Astrocyte of the cerebellum (primary cell): ENCODE data around the gene NTPCR.
A peak's percentile ranks its signal among the peaks of the same experiment; 100 is the strongest.

Experiments
- DNase-seq: peaks from one replicate; pipeline ENCODE4 v3.0.0-alpha.2; 2011; ENCODE audit warnings: low read depth
- H3K4me3 ChIP-seq: 2 replicates; pipeline ENCODE4 v1.5.1; 2011; ENCODE audit warnings: mild to moderate bottlenecking, low read depth, low read length, moderate library complexity
- in situ Hi-C: cut with HindIII; loops from 2 replicates; pipeline ENCODE4 v1.10.0; 2017; ENCODE audit warnings: low sequenced_read_pairs
- TF ChIP-seq, protein P1 (sequence below): IDR thresholded peaks from 2 replicates; pipeline ENCODE4 v1.5.1; 2012; ENCODE audit warnings: low read length, low read depth, moderate library complexity, mild to moderate bottlenecking; ENCODE audit errors: missing control alignments

NTPCR gene

DNA sequence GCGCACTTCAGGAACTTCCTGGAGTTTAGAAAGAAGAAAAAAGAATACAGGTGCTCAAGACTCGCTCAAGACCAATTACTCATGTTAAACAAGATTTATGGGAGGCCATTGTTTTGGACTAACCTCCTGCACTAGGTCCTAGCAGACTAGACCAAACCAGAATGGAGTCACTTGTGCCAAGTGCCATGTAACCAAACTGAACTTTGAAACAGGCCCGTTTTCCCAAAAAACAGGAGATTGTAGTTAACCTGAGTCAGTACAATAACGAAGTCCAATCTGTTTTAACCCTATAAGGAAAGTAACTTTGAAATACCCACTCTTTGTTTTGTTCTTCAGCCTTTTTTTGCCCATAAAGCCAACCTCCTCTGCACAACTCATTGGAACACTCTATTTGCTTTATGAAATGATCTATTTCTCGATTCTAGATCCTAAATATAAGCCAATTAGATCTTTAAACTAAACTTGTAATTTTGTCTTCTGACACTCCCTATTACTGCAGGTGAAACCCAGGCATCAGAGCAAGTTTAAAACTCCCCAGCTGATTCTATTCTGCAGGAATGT is 695 bp upstream of the NTPCR start:
- no peak for DNase-seq

DNA sequence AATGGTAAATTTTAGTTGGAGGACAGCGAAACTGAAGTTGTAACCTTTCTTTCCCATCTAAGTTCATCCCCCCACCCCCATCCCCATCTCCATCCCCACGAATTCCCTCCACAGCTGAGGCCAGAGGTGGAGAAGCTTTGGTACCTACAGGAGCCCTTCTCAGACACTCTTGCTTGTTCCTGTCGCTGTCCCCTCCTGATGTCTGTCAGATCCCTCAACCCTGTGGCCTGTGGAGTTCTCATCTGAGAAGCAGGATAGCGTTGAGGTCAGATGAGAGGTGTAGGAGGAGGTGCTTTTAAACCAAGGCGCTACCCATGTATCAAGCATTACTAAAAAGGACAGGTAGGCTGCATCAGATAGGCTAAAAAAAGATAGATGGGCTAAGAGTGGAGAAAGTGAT is 769 bp downstream of the NTPCR start:
- TF ChIP-seq, protein P1, sequence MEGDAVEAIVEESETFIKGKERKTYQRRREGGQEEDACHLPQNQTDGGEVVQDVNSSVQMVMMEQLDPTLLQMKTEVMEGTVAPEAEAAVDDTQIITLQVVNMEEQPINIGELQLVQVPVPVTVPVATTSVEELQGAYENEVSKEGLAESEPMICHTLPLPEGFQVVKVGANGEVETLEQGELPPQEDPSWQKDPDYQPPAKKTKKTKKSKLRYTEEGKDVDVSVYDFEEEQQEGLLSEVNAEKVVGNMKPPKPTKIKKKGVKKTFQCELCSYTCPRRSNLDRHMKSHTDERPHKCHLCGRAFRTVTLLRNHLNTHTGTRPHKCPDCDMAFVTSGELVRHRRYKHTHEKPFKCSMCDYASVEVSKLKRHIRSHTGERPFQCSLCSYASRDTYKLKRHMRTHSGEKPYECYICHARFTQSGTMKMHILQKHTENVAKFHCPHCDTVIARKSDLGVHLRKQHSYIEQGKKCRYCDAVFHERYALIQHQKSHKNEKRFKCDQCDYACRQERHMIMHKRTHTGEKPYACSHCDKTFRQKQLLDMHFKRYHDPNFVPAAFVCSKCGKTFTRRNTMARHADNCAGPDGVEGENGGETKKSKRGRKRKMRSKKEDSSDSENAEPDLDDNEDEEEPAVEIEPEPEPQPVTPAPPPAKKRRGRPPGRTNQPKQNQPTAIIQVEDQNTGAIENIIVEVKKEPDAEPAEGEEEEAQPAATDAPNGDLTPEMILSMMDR = no peak
- in situ Hi-C loops = no loop called here
- no peak for DNase-seq

More for the DNA sequence above, 695 bp upstream of the NTPCR start:
- in situ Hi-C loops = no loop called here
- TF ChIP-seq, protein P1 = no peak
- peak overlapping the region; percentile 75 for H3K4me3 ChIP-seq

DNA sequence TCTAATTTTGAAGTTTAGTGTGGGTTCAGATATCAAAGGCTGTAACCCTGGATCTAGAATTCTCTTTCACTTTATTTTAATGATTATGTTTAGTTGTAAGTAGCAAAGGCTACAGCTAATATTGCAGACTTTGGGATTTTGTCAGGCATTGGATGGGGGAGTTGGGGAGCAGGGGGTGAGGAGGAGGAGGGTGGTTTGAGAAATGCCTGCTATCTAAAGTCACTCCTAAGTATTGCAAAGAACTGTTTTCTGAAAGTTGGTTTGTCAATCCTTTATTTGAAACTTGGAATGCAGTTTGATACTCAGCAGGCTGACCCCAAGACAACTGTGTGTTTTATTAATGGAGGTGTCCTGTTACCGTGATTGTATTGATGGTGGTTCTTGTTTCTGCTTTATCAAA is 1.2 kb downstream of the NTPCR start:
- in situ Hi-C loops = no loop called here
- TF ChIP-seq, protein P1 = no peak
- H3K4me3 ChIP-seq = peak overlapping the region; percentile 75
- no peak for DNase-seq

More for the DNA sequence above, 769 bp downstream of the NTPCR start:
- peak overlapping the region; percentile 75 for H3K4me3 ChIP-seq

DNA sequence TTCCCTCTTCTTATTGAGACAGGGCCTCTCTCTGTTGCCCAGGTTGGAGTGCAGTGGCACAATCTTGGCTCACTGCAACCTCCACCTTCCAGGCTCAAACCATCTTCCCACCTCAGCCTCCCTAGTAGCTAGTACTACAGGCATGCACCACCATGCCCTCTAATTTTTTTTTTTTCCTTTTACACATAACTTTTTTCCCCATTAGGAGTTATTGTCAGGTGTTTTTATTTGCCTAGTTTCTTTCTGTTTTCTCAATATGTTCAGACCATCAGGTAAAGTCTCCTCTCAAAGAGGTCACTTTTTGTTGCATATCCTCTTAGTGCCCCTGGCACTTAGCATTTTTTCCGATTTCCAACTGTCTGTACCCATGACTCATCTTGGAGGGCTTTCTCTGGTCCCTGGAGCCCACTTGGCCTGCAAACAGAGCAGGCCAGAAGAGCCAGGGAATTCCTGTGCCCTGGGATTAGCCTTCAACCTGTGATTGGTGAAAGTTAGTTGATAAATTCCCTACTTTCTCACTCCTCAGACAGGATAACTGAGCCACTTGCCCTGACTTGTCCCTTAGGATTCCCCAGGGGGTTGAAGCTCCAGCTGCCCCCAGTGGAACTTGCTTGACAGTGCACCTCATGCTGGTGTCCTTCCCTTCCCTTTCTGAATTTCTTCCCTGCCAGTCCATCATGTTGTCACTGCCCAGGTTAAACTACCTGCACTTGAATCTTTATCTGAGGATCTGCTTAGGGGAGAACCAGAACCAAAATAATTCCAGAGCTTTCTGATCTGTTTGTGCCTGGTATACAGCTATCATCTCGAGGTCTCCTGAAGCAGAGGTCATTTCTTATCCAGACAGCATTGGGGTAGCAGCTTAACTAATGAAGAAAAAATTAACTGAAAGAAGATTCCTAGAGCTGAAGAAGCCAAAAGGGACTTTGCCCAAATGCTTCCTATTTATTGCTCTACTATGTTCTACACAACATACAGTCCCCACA is 2.4 kb downstream of the NTPCR start:
- in situ Hi-C loops = no loop called here
- DNase-seq = no peak
- no peak overlapping the region for H3K4me3 ChIP-seq
- TF ChIP-seq, protein P1 = peak; percentile 70

DNA sequence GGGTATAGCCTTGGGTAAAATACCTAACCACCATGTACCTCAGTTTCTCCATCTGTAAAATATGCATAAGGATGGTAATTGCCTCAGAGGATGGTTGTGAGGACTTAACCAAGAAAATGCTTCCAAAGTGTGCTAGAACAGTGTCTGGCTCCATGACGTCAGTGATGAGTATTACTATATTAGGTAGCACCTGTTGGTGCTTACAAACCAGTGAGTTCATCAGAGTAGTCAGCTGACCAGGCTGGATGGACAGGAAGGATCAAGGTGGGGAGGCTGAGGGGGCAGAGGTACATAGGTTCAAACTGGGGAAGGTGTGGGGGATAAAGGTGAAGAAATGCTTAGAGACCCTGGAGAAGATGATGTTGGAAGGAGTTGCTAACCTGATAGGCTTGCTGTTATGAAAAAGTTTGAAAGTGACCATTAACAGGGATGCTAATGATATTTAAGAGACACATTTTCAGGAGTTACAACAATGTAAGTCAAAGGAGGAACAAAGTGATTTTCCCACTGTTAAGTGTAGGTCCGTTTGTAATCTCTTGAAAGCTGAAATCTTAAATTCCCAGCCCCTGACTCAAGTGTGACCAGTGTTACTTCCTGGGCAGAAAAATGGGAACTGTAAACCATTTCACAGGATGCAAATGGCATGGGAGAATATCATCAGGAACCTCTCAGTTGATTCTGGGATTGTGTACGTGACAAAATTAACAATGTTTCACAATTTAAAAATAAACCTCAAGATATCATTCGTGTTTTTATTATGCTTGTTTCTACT is 4.4 kb downstream of the NTPCR start:
- in situ Hi-C loops = no loop called here
- no peak for DNase-seq
- TF ChIP-seq, protein P1 = no peak
- no peak overlapping the region for H3K4me3 ChIP-seq

DNA sequence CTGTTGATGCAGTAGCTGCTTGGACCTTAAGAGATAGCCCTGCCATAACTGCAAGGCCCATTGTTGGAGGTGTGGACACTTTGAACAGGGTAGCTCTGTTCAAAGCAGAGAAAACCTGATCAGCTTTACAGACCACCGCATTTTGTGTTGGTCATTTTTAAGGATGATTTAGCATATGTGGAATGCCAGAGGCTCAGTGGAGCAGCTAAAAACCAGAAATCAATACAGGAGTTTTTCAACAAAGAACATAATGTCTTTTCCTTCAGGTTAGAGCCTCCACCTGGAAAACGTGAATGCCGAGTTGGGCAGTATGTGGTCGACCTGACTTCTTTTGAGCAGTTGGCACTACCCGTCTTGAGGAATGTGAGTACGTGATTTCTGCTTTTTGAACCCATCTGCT is 5.7 kb downstream of the NTPCR start:
- no peak overlapping the region for H3K4me3 ChIP-seq
- TF ChIP-seq, protein P1 = no peak
- in situ Hi-C loops = no loop called here
- no peak for DNase-seq
